Small intestine (tissue), 7 donors: ENCODE results near the gene SMAD3. TPM values are rescaled to one million over a fixed set of nuclear protein-coding genes. Genes with fewer than 3 reads are reported as not detected.

Experiments used
- DNase-seq, 2 donors: peaks; one replicate each; pipeline versions ENCODE4 v3.0.0 to v3.0.0-alpha.2; 2013
- FAIRE-seq: peaks from 2 replicates; lab custom pipeline; 2012; peaks lifted over from hg19 to GRCh38; lab: Jason Lieb, UNC
- H3K27ac ChIP-seq, 3 donors: one replicate each; pipeline ENCODE4 v1.5.1; 2013; ENCODE audit warnings: low read length in 2 of 3, mild to moderate bottlenecking in 2 of 3, control low read depth in 1 of 3, inconsistent platforms in 1 of 3, low read depth in 1 of 3, moderate library complexity in 1 of 3
- H3K27me3 ChIP-seq, 3 donors: one replicate each; pipeline ENCODE4 v1.6.1; 2013; ENCODE audit warnings: low read length in 3 of 3, inconsistent platforms in 1 of 3; ENCODE audit not compliant: control insufficient read depth in 3 of 3, insufficient read depth in 3 of 3
- H3K36me3 ChIP-seq, 3 donors: one replicate each; pipeline ENCODE4 v1.6.1; 2013; ENCODE audit warnings: low read length in 3 of 3, inconsistent platforms in 1 of 3, low read depth in 1 of 3, mild to moderate bottlenecking in 1 of 3, moderate library complexity in 1 of 3; ENCODE audit not compliant: control insufficient read depth in 3 of 3, insufficient read depth in 2 of 3
- H3K4me1 ChIP-seq, 3 donors: one replicate each; pipeline ENCODE4 v1.6.1; 2013; ENCODE audit warnings: low read length in 2 of 3, inconsistent platforms in 1 of 3, low read depth in 1 of 3, mild to moderate bottlenecking in 1 of 3, moderate library complexity in 1 of 3; ENCODE audit not compliant: control insufficient read depth in 3 of 3, insufficient read depth in 2 of 3
- H3K4me3 ChIP-seq, 3 donors: one replicate each; pipeline ENCODE4 v1.5.1; 2013; ENCODE audit warnings: low read length in 3 of 3, control low read depth in 1 of 3, inconsistent platforms in 1 of 3, low read depth in 1 of 3, mild to moderate bottlenecking in 1 of 3, moderate library complexity in 1 of 3
- H3K9me3 ChIP-seq, 2 donors: one replicate each; pipeline ENCODE4 v1.6.1; 2013; ENCODE audit warnings: low read depth in 1 of 2, low read length in 1 of 2; ENCODE audit not compliant: control insufficient read depth in 2 of 2, insufficient read depth in 1 of 2
- WGBS, 3 donors: extraction: QIAGEN DNeasy Blood & Tissue Kit; methylation state at CpG; one replicate each; pipeline ENCODE4 v1.1.7; 2013; 5-methylcytosine and 5-hydroxymethylcytosine counted together
- polyA plus RNA-seq, 4 donors: library from polyadenylated mRNA; stranded (reverse) in 3 of 4; unstranded in 1 of 4; fragments of 200-250 nt in 3 of 4; fragments of 120-200 nt in 1 of 4; gene quantifications; one replicate each; pipeline versions ENCODE4 v1.2.1 to v1.2.3, GENCODE V29; 2013
- donor health status: healthy with polysubstance abuse.
- donor health status: control.
- donor health status: control.
- donor health status: Bipolar disorder and iron deficiency.
- donor health status: healthy.

SMAD3 gene
- polyA plus RNA-seq, 4 donors = 11.6 to 33.2 (median 14.6) TPM

DNA sequence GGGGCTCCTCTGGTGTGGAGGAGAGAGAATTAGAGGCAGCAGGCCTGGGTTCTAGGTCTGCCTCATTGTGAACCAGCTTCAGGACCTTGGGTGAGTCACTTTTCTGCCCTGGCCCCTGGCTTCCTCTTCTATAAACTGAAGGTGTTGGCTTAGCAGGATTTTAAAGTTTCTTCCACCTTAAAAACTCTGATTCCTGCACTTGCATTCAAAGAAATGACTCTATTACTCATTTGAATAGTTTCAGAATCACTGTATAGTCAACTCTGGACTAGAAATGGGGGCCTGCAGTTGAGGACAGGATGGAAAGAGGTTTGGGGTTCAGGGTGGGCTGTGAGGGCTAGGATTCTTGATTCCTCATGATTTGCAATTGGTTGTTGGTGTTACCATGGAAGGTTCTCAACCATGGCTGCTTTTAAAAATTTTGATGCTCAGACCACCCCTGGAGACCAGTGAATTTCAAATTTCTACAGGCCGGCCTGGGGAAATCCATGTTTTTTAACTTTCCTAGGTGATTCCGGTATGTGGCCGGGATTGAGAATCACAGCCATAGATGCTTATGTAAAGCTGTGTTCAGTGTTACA, 19.9 kb downstream of the SMAD3 start:
- 70 to 92% (median 85%) methylated on average over 3 of the region's 3 CpGs for WGBS, 3 donors

DNA sequence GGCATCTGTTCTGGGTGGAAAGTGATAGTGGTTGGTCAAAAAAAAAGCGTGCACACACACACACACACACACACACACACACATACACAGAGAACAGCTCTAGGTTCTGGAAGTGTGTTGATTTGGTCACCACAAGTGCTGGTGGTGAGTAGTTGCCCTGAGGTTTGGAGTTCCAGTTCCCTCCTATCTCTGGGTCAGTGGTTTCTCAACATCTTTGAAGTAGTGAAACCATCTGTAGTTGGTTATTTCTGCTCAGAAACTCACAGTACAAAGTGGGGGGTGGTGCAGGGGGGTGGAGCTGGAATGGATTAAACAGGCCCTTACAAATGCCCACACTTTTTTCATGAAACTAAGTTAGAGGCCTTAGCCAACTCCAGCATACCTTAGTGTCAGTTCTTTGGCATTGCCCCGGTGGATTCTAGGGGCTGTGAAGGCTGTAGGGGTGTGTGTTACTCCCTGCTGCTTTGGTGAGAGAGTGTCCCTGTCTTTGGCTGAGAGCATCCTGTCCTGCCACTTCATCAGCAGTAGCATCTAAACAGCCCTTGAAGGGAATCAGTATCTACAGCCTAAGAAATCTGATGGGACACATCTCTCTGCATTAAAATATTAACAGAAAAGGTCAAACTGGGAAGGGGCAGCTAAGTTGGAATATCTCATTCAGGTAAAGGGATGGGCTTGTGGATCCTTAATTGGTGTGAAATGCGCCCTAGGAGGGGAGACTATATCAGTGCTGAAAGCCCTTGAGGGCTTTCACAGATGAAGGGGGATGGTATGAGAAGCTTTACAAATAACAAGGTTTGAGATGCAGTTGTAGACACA, 20.6 kb downstream of the SMAD3 start:
- peaks cover 43 to 71% (median 52%) of the 10 kb centered on the region in 3 donors for H3K4me1 ChIP-seq

More for the DNA sequence above, 19.9 kb downstream of the SMAD3 start:
- Histone ChIP-seq H3K9me3 (no peaks in the 10 kb centered on the region), H3K27ac (no peak overlapping the region), H3K4me1 (peaks cover 36 to 67% (median 50%) of the 10 kb centered on the region in 3 donors), H3K36me3 (peaks cover 0 to 44% (median 2%) of the 10 kb centered on the region in 3 donors), H3K27me3 (no peaks in the 10 kb centered on the region), H3K4me3 (no peak overlapping the region)
- DNase-seq (no peak), FAIRE-seq (no peak)

DNA sequence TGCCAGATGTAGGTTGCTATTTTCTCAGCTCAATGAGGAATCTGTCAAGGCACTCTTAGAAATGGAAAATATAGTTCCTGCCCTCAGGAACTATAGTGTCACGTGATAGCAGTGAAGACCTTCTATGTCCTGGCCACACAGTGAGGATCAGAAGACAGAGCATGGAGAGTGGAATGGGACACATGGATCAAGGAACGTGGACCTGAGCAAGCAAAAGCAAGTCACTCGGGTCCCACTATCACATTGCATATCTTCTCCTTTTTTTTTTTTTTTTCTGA, 21.2 kb downstream of the SMAD3 start:
- FAIRE-seq (no peak), DNase-seq (no peak)
- WGBS, 3 donors = 72 to 78% (median 73%) methylated on average over 3 of the region's 3 CpGs
- H3K9me3 ChIP-seq = no peaks in the 10 kb centered on the region
- peaks cover 46 to 69% (median 50%) of the 10 kb centered on the region in 3 donors for H3K4me1 ChIP-seq
- no peak overlapping the region for H3K4me3 ChIP-seq
- H3K27ac ChIP-seq = peak overlapping the region in 2 of 3 donors; percentile 34 to 79
- H3K27me3 ChIP-seq = no peaks in the 10 kb centered on the region
- peaks cover 0 to 35% (median 0%) of the 10 kb centered on the region in 3 donors for H3K36me3 ChIP-seq

More for the DNA sequence above, 20.6 kb downstream of the SMAD3 start:
- Histone ChIP-seq H3K4me3 (no peak overlapping the region), H3K36me3 (peaks cover 0 to 38% (median 0%) of the 10 kb centered on the region in 3 donors), H3K9me3 (no peaks in the 10 kb centered on the region), H3K27ac (peak overlapping the region; percentile 26 to 79 (median 34)), H3K27me3 (no peaks in the 10 kb centered on the region)
- no peak for FAIRE-seq
- 68 to 85% (median 70%) methylated on average over 3 of the region's 3 CpGs for WGBS, 3 donors
- DNase-seq = no peak

DNA sequence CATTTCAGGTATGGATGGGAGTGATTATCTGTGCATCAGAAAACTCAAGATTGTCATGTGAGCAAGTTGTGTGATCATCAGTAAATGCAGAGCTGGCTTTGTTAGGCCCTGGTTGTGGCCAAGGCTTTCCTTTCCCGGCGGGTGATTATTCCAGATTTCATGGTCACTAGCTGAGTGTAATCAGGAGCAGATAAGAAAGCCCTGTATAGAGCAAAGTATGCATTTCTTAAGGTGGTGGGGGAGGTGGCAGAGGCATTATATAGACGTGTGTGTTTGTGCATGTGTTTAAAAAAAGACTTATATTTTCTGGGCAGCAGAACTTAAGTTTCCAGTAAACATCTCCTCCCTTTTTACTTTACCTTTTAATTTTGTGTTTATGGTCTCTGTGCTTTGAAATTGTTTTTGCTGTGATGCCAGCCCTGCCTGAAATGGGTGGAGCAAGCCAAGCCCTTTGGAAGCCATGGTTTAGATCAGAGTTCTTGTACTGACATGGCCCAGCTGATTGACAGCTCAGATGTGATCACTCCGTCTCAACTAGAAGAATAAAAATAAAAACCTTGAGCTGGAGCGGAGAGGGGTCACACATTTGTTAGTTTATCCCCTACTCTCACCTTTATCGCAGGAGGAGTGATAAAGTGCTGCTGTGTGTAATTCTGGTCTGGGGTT, 22.2 kb downstream of the SMAD3 start:
- H3K4me1 ChIP-seq = peaks cover 41 to 62% (median 55%) of the 10 kb centered on the region in 3 donors
- no peaks in the 10 kb centered on the region for H3K9me3 ChIP-seq
- H3K4me3 ChIP-seq = no peak overlapping the region
- no peak for FAIRE-seq
- H3K36me3 ChIP-seq = peaks cover 0 to 39% (median 0%) of the 10 kb centered on the region in 3 donors
- H3K27me3 ChIP-seq = no peaks in the 10 kb centered on the region
- 22 to 49% (median 30%) methylated on average over 6 of the region's 6 CpGs for WGBS, 3 donors
- DNase-seq = peak; percentile 75 to 90
- peak overlapping the region; percentile 60 to 83 (median 79) for H3K27ac ChIP-seq

DNA sequence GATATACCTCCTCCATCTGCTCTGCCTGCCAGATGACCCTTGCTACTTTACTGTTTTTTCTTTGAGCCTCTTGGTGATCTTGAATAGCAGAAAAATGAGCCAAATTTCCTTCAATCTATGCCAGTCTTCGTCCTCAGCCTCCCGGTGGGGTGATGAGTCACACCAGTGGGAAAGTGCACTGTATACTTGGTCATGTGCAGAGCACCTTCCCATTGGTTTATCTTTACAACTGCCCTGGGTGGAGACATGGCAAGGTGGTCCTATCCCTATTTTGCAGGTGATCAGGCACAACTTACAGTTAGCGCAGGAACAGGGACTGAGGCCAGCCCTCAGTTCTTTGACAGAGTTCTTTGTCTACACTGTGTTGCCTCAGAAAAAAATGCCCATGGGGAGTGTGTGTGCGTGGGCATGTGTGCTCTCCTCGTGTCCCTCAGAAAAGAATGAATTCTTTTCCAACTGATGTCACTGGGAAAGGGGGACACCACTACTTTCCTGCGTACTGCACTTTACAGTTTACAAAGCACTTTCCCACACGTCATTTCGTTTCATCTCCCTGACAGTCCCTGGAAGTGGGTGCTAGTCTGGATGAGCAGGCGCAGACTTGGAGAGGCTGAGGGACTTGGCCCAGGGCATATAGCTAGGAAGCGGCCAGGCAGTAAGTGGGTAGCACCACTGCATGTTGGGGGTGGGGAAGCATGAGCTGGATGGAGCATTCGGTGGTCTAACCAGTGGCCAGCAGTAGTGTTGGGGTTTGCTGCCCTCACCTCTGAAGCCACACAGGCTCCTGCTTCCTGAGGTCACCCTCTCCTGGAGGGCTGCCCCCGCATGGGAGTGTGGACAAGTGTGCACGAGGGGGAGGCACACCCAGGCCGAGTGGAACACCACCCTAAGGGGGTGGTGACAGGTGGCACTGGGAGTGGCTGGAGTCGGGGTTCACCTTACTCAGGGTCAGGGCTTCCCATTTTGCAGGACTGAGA, 24.1 kb downstream of the SMAD3 start:
- H3K4me1 ChIP-seq = peaks cover 39 to 62% (median 44%) of the 10 kb centered on the region in 3 donors
- DNase-seq (no peak), FAIRE-seq (no peak)
- no peak overlapping the region for H3K27ac ChIP-seq
- no peaks in the 10 kb centered on the region for H3K9me3 ChIP-seq
- H3K27me3 ChIP-seq = no peaks in the 10 kb centered on the region
- H3K36me3 ChIP-seq = peaks cover 0 to 52% (median 0%) of the 10 kb centered on the region in 3 donors
- no peak overlapping the region for H3K4me3 ChIP-seq
- WGBS, 3 donors = 49 to 60% (median 50%) methylated on average over 15 of the region's 15 CpGs

DNA sequence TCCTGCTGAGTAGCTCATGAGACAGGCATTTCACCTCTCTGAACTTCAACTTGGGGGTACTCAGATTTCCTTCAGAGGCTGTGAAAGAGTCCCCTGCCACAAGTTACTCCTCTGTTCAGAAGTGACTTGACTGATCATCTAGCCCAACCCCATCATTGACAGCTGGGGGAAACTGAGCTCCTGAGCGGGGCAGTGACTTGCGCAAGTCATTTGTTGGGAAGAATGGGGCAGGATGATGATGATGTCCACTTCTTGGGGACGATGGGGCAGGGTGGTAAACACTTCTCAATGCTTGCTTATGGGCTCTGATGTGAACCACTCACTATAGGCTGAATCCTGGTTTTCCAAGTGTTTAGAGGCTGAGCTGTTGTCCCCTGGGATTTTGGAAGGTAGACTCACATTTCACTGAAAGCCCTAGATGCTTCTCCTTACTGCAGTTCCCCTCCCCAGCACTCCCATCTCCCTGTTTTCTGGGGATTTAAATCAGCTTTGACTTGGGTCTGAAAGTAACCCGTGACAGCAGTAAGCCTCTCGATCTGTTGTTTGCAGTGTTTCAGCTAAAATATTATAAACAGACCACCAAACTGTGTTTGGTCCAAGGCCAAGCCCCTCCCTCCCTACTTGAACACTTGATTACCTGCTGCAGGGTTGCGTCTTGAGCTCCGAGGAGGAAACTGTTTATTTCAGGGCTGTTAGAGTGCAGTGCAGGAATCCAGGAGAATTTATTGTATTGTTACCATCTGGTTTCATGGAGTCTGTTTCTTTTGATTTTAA, 25.1 kb downstream of the SMAD3 start:
- H3K4me3 ChIP-seq = no peak overlapping the region
- H3K9me3 ChIP-seq = no peaks in the 10 kb centered on the region
- no peak for DNase-seq
- H3K36me3 ChIP-seq = peaks cover 0 to 55% (median 3%) of the 10 kb centered on the region in 3 donors
- peaks cover 36 to 56% (median 38%) of the 10 kb centered on the region in 3 donors for H3K4me1 ChIP-seq
- H3K27ac ChIP-seq = peak overlapping the region in 2 of 3 donors; percentile 28 to 35
- FAIRE-seq = no peak
- H3K27me3 ChIP-seq = no peaks in the 10 kb centered on the region
- WGBS, 3 donors = 51 to 67% (median 59%) methylated on average over 7 of the region's 7 CpGs
